ENCODE data around the gene OR2M4. TPM values are rescaled to one million over a fixed set of nuclear protein-coding genes. Genes with fewer than 3 reads are reported as not detected.
"Not testable (repeated sequence)": the region's sequence is repeated elsewhere in the genome, so short reads cannot be mapped to it uniquely, and the experiment has no call there.

The OR2M4 gene, protein sequence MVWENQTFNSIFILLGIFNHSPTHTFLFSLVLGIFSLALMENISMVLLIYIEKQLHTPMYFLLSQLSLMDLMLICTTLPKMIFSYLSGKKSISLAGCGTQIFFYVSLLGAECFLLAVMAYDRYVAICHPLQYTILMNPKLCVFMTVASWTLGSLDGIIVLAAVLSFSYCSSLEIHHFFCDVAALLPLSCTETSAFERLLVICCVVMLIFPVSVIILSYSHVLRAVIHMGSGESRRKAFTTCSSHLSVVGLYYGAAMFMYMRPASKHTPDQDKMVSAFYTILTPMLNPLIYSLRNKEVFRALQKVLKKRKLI
- total RNA-seq, result not detected

DNA sequence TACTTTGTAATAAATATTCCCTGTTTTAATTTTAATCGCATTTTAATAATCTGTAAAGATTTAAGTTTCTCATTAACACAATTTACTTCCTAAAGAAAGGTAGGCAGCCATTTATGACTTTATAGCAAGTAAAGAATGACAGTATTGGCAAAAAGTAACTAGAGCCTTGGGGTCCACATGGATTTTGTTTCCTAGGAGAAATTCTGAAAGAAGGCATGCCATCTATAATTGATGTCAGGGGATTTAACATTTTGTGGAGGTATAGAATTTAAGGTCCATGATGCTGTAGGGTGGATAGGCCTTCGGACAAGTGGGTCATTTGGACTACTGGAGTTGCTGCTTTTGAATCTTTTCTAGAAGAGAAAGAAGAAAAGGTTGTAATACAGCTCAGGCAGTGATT, at the start of gene OR2M4:
Gene OR2M4, plus strand, starts transcription at position 301 of the 400 bp plus-strand sequence. CDS start 7,512 bp downstream, outside the sequence.
- no peak for DNase-seq

DNA sequence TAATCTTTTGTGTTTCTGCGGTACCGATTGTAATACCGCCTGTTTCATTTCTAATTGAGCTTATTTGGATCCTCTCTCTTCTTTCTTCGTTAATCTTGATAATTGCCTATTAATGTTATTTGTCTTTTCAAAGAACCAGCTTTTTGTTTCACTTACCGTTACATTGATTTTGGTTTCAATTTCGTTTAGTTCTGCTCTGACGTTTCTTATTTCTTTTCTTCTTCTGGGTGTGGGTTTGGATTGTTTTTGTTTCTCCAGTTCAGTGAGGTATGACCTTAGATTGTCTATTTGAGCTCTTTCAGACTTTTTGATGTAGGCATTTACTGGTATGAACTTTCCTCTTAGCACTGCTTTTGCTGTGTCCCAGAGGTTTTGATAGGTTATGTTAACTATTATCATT, 47.2 kb upstream of the OR2M4 start:
- DNase-seq, result no peak

DNA sequence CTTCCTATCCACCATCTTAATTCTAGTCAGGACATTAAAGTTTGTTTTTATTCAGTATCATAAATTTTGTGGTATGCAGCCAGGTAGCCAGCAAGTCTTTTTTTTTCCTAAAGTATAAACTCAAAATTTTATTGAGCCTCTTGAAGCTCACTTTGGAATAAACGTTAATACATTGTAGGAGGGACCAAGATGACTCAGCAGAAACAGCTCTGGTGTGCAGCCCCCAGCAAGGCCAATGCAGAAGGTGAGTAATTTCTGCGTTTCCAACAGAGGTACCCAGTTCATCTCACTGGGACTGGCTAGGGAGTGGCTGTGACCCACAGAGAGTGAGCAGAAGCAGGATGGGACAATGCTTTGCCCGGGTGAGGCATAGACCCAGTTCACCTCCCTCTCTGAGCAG, 43.9 kb upstream of the OR2M4 start:
- no peak for DNase-seq

DNA sequence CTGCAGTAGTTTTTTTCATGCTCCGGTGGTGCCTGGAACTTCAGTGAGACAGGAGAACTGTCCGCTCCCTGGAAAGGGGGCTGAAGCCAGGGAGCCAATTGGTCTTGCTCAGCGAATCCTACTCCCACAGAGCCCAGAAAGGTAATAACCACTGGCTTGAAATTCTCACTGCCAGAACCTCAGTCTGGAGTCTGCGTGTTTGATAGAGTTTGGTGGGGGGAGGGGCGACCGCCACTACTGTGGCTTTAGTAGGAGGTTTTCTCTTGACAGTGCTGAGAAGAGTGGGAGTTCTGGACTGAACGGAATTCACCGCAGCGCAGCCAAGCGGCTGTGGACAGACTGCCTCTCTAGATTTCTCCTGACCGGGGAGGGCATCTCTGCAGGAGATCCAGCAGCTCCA, 42.2 kb upstream of the OR2M4 start:
- DNase-seq, result no peak

DNA sequence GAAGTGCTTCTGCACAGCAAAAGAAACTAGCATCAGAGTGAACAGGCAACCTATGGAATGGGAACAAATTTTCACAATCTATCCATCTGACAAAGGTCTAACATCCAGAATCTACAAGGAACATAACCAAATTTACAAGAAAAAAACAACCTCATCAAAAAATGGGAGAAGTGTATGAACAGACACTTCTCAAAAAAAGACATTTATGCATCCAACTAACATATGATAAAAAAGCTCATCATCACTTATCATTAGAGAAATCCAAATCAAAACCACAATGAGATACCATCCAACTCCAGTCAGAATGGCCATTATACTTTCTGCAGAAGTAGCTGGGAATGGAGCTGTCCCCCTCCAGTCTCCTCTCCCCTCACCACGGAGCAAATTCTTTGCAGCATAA, 37.1 kb upstream of the OR2M4 start:
- no peak for DNase-seq

DNA sequence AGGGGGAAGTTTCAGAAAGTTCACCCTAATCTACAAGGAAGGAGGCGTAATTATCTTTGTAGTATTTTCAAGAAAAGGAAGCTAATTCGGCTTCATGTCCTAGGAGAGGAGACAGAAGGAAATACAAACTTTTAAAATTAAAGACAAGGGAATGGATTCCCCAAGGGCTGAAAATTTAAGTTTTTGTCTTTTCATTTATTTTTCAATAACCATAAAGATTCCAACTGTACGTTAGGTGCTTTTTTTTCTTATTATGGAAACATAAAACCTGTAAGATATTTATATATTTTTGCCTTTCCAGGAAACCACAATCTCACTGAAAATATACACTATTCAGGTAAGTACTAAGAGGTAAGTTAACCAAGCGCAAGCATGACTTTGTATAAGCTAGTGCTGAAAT, 34.3 kb upstream of the OR2M4 start, which contains the start of gene OR2M3:
Gene OR2M3, plus strand, starts transcription at position 301 of the 400 bp plus-strand sequence. CDS start 5,803 bp downstream, outside the sequence.
- no peak for DNase-seq

DNA sequence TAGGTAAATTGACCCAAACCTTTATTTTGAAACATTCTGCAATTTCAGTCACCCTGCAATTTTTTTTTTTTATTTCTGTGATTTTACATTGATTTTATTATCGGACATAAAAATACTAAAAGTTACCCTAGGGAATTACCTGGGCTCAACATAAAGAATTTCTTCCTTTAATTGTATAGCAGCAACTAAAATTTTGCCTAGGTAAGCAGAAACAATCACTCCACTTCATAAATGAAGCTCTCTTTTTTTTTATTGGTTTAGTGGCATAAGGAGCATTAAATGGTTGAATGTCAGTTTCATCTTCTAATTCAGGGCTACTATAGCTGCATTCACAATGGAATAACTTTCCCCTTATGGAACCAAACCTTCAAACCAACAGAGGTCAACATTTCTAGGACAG, 15.3 kb upstream of the OR2M4 start:
- no peak for DNase-seq

DNA sequence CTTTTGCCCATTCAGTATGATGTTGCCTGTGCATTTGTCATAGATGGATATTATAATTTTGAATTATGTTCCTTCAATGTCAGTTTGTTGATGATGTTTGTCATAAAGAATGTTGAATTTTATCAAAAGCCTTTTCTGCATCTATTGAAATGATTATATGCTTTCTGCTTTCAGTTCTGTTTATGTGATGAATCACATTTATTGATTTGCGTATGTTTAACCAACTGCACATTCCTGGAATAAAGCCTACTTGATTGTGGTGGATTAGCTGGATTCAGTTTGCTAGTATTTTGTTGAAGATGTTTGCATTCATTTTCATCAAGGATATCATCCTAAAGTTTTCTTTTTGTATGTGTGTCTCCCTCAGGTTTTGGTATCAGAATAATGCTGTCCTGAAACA, 5.7 kb upstream of the OR2M4 start:
- DNase-seq, result no peak

DNA sequence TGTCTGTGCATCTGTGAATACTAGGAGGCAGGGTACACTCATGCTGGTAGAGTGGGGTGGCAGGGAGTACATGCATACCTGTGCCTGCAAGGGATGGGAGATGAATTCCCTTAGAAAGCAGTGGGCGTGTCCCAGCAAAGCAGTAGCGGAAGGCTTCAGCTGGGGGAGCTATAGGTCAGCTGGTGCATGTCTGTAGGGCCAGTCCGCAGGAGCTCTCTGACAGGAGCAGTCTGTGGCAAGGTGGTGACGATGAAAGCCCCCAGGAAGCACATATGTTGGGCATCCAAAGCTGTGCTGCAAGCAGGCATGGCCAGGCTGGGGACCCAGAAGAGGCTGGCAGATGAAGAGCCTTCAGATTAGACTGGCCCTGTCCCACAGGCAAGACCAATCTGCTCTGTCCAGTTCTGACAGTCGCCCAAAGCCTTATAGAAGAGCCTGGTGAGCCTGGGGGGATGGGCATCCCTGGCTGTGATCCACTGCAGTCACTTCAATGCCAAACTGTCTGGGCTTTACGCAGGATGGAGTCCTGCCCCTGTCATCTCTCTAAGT, 1.8 kb upstream of the OR2M4 start:
- no peak for DNase-seq

DNA sequence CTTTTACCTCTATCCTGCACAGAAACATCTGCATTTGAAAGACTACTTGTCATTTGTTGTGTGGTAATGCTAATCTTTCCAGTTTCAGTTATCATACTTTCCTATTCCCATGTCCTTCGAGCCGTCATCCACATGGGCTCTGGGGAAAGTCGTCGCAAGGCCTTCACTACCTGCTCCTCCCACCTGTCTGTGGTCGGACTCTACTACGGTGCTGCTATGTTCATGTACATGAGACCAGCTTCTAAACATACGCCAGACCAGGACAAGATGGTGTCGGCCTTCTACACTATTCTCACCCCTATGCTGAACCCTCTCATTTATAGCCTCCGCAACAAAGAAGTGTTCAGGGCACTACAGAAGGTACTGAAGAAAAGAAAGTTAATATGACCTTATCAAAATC, 8.3 kb downstream of the OR2M4 start:
- DNase-seq, result no peak

DNA sequence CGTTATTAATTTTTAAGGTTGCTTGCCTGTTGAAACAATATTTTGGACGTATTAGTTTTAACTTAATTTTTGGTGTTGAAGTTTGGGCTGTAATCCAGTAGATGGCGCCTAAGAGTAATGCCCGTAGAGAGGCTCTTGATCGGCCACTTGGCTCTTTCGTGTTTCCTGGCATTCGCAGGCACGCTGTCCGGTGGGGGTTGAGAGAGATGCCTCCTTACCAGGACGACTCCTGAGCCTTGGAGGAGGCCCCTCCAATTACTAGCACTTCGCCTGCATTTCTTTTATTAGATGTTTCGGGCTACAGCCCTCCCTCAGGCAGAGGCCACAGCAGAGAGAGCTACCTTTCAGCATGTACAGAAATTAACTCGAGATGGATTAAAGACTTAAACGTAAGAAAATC, 12.0 kb downstream of the OR2M4 start:
- DNase-seq, result no peak

DNA sequence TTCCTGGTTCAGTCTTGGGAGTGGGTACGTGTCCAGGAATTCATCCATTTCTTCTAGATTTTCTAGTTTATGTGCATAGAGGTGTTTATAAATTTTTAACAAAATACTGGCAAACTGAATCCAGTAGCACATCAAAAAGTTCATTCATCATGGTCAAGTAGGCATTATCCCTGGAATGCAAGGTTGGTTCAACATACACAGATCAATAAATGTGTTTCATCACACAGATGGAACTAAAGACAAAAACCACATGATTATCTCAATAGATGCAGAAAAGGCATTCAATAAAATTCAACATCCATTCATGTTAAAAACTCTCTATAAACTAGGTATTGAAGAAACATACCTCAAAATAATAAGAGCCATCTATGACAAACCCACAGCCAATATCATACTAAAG, 28.1 kb downstream of the OR2M4 start:
- not testable (repeated sequence) for DNase-seq

DNA sequence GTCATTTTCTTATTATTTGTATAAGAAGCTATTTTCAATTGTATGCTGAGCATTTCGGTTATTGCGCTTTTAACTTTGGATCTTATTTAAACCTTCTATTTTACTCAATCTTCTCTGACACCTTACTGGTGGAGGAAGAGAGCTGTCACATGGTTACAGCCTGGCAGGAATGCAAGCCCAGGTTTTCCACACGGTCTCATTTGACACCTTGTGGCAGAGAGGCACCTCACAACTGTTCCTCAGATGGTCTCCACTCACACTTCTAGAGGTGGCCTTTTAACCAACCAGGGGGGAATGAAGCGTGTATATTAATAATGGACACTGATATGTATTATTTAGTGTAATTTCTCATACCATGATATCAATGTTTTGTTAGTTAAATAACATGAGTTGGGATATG, 37.0 kb downstream of the OR2M4 start:
- DNase-seq, result no peak

DNA sequence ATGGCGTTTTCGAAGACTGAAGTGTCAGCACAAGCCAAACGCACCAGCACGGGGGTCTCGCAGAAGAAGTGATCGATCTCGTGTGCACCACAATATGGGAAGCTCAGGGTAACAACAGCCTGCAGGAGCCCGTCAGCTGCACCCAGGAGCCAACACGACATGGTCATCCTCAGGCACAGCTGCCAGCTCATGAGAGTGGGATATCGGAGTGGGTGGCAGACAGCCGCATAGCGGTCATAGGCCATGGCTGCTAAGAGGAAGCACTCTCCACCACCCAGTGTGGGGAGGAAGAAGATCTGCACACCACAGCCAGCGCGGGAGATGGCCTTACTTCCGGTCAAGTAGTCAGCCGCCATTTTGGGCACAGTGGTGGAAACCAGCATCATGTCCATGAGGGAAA, 42.0 kb downstream of the OR2M4 start:
- DNase-seq, result not testable (repeated sequence)

DNA sequence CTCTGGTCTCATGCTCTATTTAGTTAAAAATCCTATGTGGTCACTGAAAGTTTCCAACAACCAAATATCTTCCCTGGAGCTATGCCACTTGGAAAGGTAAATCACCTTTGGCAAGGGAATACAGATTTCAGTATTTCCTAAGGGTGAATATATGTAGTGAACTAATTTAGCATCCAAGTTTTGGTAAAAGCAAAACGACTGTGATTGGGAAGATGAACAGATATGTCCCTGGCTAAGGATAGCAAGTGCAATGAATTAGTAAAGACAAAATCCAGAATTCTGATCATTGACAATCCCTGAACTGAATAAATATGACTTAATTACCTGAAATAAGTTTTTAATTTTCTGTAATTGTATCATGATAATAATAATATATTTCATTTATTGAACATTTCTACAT, 46.7 kb downstream of the OR2M4 start, which contains the start of gene OR2T33:
Gene OR2T33, minus strand, starts transcription at position 101 of the 400 bp plus-strand sequence. CDS start 4,162 bp downstream, outside the sequence.
- no peak for DNase-seq

DNA sequence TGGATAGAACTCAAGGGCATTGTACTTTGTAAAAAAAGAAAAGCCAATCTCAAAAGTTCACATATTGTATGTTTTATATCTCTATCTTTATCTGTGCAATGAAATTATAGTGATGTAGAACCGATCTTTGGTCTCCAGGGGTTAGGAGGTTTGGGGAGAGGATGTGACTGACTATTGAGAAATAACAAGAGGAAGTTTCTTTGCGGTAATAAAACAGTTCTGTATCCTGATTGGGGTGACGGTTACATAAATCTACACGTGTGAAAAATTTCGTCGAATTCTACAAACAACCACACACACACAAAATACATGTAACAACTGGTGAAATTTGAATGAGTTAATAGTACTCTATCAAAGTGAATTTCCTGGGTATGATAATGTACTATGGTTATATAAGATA, 57.2 kb downstream of the OR2M4 start:
- no peak for DNase-seq

Data from effector CD4-positive, alpha-beta T cell (primary cell).